Measurements from ENCODE around the gene CEP350. TPM values are rescaled to one million over a fixed set of nuclear protein-coding genes. Genes with fewer than 3 reads are reported as not detected.

Gene CEP350
- total RNA-seq, 1 experiment from 2014 or later, result 42.2 TPM

GRCh38 chr1:180070286-180070685 is 115.7 kb downstream of the CEP350 start:
- intact Hi-C loops (cut with micrococcal nuclease; ENCODE audit: unreplicated experiment), result no loop called here
- peaks cover 20% of the 10 kb centered on the region for H3K36me3 ChIP-seq (ENCODE audit: insufficient read depth, low read length, poor library complexity, severe bottlenecking)
- DNase-seq (ENCODE audit: low spot score), result no peak
- POLR2A ChIA-PET (ENCODE audit: low non-redundant PET), result no interaction called here
- no peaks in the 10 kb centered on the region for H3K27me3 ChIP-seq (replicated peaks; ENCODE audit: insufficient read depth, low read depth, low read length, poor library complexity)
- no TSS peak for BruUV-seq (replicated peaks)
- no peaks in the 10 kb centered on the region for H3K9me3 ChIP-seq (ENCODE audit: low read depth, low read length, poor library complexity, severe bottlenecking)
- CTCF ChIA-PET, result no interaction called here
- no peaks in the 10 kb centered on the region for H3K4me1 ChIP-seq (ENCODE audit: insufficient read depth, low read length, poor library complexity, severe bottlenecking)
- TF ChIP-seq EZH2 (IDR thresholded peaks at IDR 0.05; ENCODE audit: borderline replicate concordance, low read depth, low read length, poor library complexity, severe bottlenecking), result no peak
- TF ChIP-seq CTCF (conservative IDR thresholded peaks at IDR 0.05; ENCODE audit: low read depth, low read length), result no peak
- H3K27ac ChIP-seq (ENCODE audit: low read depth, low read length, poor library complexity, severe bottlenecking), result no peak overlapping the region
- H3K4me3 ChIP-seq (ENCODE audit: low read depth, low read length, poor library complexity, severe bottlenecking), result no peak overlapping the region

- ChIA-PET POLR2A (ENCODE audit: low non-redundant PET) (no interaction called here), CTCF (no interaction called here)
- TF ChIP-seq CTCF (conservative IDR thresholded peaks at IDR 0.05; ENCODE audit: low read depth, low read length) (no peak), EZH2 (IDR thresholded peaks at IDR 0.05; ENCODE audit: borderline replicate concordance, low read depth, low read length, poor library complexity, severe bottlenecking) (no peak)
- peaks cover 12% of the 10 kb centered on the region for H3K36me3 ChIP-seq (ENCODE audit: insufficient read depth, low read length, poor library complexity, severe bottlenecking)
- H3K9me3 ChIP-seq (ENCODE audit: low read depth, low read length, poor library complexity, severe bottlenecking), result no peaks in the 10 kb centered on the region
- H3K4me3 ChIP-seq (ENCODE audit: low read depth, low read length, poor library complexity, severe bottlenecking), result no peak overlapping the region
- no peak overlapping the region for H3K27ac ChIP-seq (ENCODE audit: low read depth, low read length, poor library complexity, severe bottlenecking)
- no peak for DNase-seq (ENCODE audit: low spot score)
- intact Hi-C loops (cut with micrococcal nuclease; ENCODE audit: unreplicated experiment), result no loop called here
- no peaks in the 10 kb centered on the region for H3K27me3 ChIP-seq (replicated peaks; ENCODE audit: insufficient read depth, low read depth, low read length, poor library complexity)
- H3K4me1 ChIP-seq (ENCODE audit: insufficient read depth, low read length, poor library complexity, severe bottlenecking), result no peaks in the 10 kb centered on the region
- BruUV-seq (replicated peaks), result no TSS peak
Measured at GRCh38 chr1:180071759-180072158, 117.1 kb downstream of the CEP350 start.

- TF ChIP-seq CTCF (conservative IDR thresholded peaks at IDR 0.05; ENCODE audit: low read depth, low read length) (no peak), EZH2 (IDR thresholded peaks at IDR 0.05; ENCODE audit: borderline replicate concordance, low read depth, low read length, poor library complexity, severe bottlenecking) (no peak)
- no peaks in the 10 kb centered on the region for H3K27me3 ChIP-seq (replicated peaks; ENCODE audit: insufficient read depth, low read depth, low read length, poor library complexity)
- BruUV-seq (replicated peaks), result no TSS peak
- H3K4me1 ChIP-seq (ENCODE audit: insufficient read depth, low read length, poor library complexity, severe bottlenecking), result no peaks in the 10 kb centered on the region
- intact Hi-C loops (cut with micrococcal nuclease; ENCODE audit: unreplicated experiment), result no loop called here
- ChIA-PET POLR2A (ENCODE audit: low non-redundant PET) (no interaction called here), CTCF (no interaction called here)
- no peaks in the 10 kb centered on the region for H3K9me3 ChIP-seq (ENCODE audit: low read depth, low read length, poor library complexity, severe bottlenecking)
- no peak overlapping the region for H3K4me3 ChIP-seq (ENCODE audit: low read depth, low read length, poor library complexity, severe bottlenecking)
- no peak for DNase-seq (ENCODE audit: low spot score)
- H3K36me3 ChIP-seq (ENCODE audit: insufficient read depth, low read length, poor library complexity, severe bottlenecking), result peaks cover 26% of the 10 kb centered on the region
- no peak overlapping the region for H3K27ac ChIP-seq (ENCODE audit: low read depth, low read length, poor library complexity, severe bottlenecking)
Measured at GRCh38 chr1:180080439-180080838, 125.8 kb downstream of the CEP350 start.
